GM12878 (cell line): Measurements from ENCODE around the gene DIP2B. TPM values are rescaled to one million over a fixed set of nuclear protein-coding genes. Genes with fewer than 3 reads are reported as not detected.

Experiments
- ATAC-seq: fragments of 200-7000 bp; cut with Tn5 transposase; 3 replicates; pipeline ENCODE4 v1.9.1; 2020; ENCODE audit warnings: mild to moderate bottlenecking, moderate library complexity
- BruUV-seq: library from RNA; stranded (reverse); fragments of 400-500 nt; replicated peaks from 2 replicates; lab custom pipeline; 2021; lab: Mats Ljungman, UMichigan
- CTCF ChIA-PET: fragments of 300-600 bp; sonication (Branson Sonifier 250); formaldehyde crosslinking; extraction: SDS; loops from one replicate; lab custom pipeline; 2021; ENCODE audit warnings: inconsistent platforms; lab: Yijun Ruan, JAX
- POLR2A ChIA-PET: fragments of 350-600 bp; formaldehyde crosslinking; extraction: SDS; loops from one replicate; lab custom pipeline; 2021; ENCODE audit warnings: inconsistent platforms; lab: Charles Lee
- RAD21 ChIA-PET: fragments of 300-600 bp; sonication (Branson Sonifier 250); formaldehyde crosslinking; loops from one replicate; lab custom pipeline; 2023; ENCODE audit warnings: antibody characterized with exemption; ENCODE audit not compliant: unreplicated experiment; lab: Charles Lee
- SMC1A ChIA-PET: fragments of 300-600 bp; sonication (Branson Sonifier 250); formaldehyde crosslinking; loops from one replicate; lab custom pipeline; 2023; ENCODE audit not compliant: unreplicated experiment, uncharacterized antibody; lab: Charles Lee
- DNase-seq: peaks from one replicate; pipeline ENCODE4 v3.0.0-alpha.2; 2011; ENCODE audit warnings: low read depth, low spot score
- FAIRE-seq: peaks from 3 replicates; lab custom pipeline; 2011; peaks lifted over from hg19 to GRCh38; lab: Jason Lieb, UNC
- H2AFZ ChIP-seq: 2 replicates; pipeline ENCODE4 v1.6.0; 2011; ENCODE audit warnings: low read depth, low read length, control low read depth; ENCODE audit not compliant: control insufficient read depth
- H3K27ac ChIP-seq: 2 replicates; pipeline ENCODE4 v1.5.1; 2011; ENCODE audit warnings: control low read depth; ENCODE audit not compliant: control insufficient read depth, insufficient read depth
- H3K27me3 ChIP-seq, 2 experiments: replicated peaks in 1 of 2; 2 replicates each; pipeline versions ENCODE4 v1.6.0 to v1.6.1; 2011; ENCODE audit warnings: low read length in 1 of 2; ENCODE audit not compliant: control insufficient read depth in 2 of 2, insufficient read depth in 2 of 2
- H3K36me3 ChIP-seq, 2 experiments: 2 replicates each; pipeline ENCODE4 v1.5.1; 2011; ENCODE audit warnings: low read length in 1 of 2; ENCODE audit not compliant: control insufficient read depth in 2 of 2, insufficient read depth in 2 of 2
- H3K4me1 ChIP-seq: 2 replicates; pipeline ENCODE4 v1.6.1; 2011; ENCODE audit warnings: mild to moderate bottlenecking, low read length, moderate library complexity, mixed read lengths; ENCODE audit not compliant: control insufficient read depth, insufficient read depth
- H3K4me2 ChIP-seq: 2 replicates; pipeline ENCODE4 v1.6.0; 2011; ENCODE audit warnings: control low read depth; ENCODE audit not compliant: control insufficient read depth, insufficient read depth
- H3K4me3 ChIP-seq: fragments of 200-600 bp; sonication (generic); 2 replicates; pipeline ENCODE4 v1.5.1; 2016
- H3K79me2 ChIP-seq: 2 replicates; pipeline ENCODE4 v1.6.0; 2011; ENCODE audit warnings: low read length; ENCODE audit not compliant: control insufficient read depth, insufficient read depth
- H3K9ac ChIP-seq: 2 replicates; pipeline ENCODE4 v1.8.0; 2011; ENCODE audit warnings: low read length, control low read depth, mixed read lengths; ENCODE audit not compliant: control insufficient read depth, insufficient read depth
- H3K9me3 ChIP-seq: replicated peaks from 3 replicates; pipeline ENCODE4 v1.5.1; 2011; ENCODE audit warnings: mild to moderate bottlenecking, low read length; ENCODE audit not compliant: control insufficient read depth, insufficient read depth
- H4K20me1 ChIP-seq: 2 replicates; pipeline ENCODE4 v1.6.0; 2011; ENCODE audit not compliant: control insufficient read depth, insufficient read depth
- CBX3 ChIP-seq: fragments of 200-600 bp; sonication (generic); IDR thresholded peaks from 2 replicates; pipeline ENCODE4 v1.6.1; 2016; ENCODE audit warnings: low read depth, borderline replicate concordance
- LARP7 ChIP-seq: fragments of 450-650 bp; IDR thresholded peaks from 2 replicates; pipeline ENCODE4 v1.6.1; 2017; ENCODE audit warnings: mild to moderate bottlenecking
- MYC ChIP-seq: IDR thresholded peaks from 2 replicates; pipeline ENCODE4 v1.6.1; 2011; ENCODE audit warnings: mild to moderate bottlenecking, low read length, moderate library complexity, inconsistent platforms; ENCODE audit not compliant: insufficient read depth, insufficient replicate concordance, insufficient read length, severe bottlenecking
- NFYA ChIP-seq: IDR thresholded peaks from 2 replicates; pipeline ENCODE4 v1.6.1; 2011; ENCODE audit warnings: low read depth, mild to moderate bottlenecking, low read length, improper control_type of control experiment, borderline replicate concordance
- NRF1 ChIP-seq: conservative IDR thresholded peaks from 2 replicates; pipeline ENCODE4 v1.6.1; 2011; ENCODE audit warnings: mild to moderate bottlenecking, low read depth, low read length, improper control_type of control experiment
- PAX5 ChIP-seq: IDR thresholded peaks from 2 replicates; pipeline ENCODE4 v1.6.1; 2011; ENCODE audit warnings: low read depth, low read length, borderline replicate concordance
- PAX8 ChIP-seq: fragments of 450-650 bp; IDR thresholded peaks from 2 replicates; pipeline ENCODE4 v1.6.1; 2017; ENCODE audit warnings: mild to moderate bottlenecking, moderate library complexity
- REST ChIP-seq: IDR thresholded peaks from 2 replicates; pipeline ENCODE4 v1.6.1; 2012; ENCODE audit warnings: mild to moderate bottlenecking, low read depth, low read length
- SREBF1 ChIP-seq: IDR thresholded peaks from 2 replicates; pipeline ENCODE4 v1.6.1; 2012; ENCODE audit warnings: mild to moderate bottlenecking, low read length
- ZNF207 ChIP-seq: fragments of 450-650 bp; IDR thresholded peaks from 2 replicates; pipeline ENCODE4 v1.6.1; 2014; ENCODE audit warnings: antibody characterized with exemption, mild to moderate bottlenecking, borderline replicate concordance
- ZZZ3 ChIP-seq: IDR thresholded peaks from 2 replicates; pipeline ENCODE4 v1.6.1; 2011; ENCODE audit warnings: low read depth; ENCODE audit not compliant: control insufficient read depth, insufficient read length
- WGBS: methylation state at CpG from one replicate; pipeline ENCODE4 v1.1.6; 2016; ENCODE audit warnings: low lambda C conversion rate; ENCODE audit not compliant: insufficient replicate concordance, insufficient coverage; ENCODE audit errors: missing lambda C conversion rate; 5-methylcytosine and 5-hydroxymethylcytosine counted together
- in situ Hi-C: fragments of 300-500 bp; cut with MboI; formaldehyde crosslinking; loops from 9 replicates; pipeline ENCODE4 v1.14.3; 2018; ENCODE audit warnings: mixed read lengths
- intact Hi-C: fragments of 100-400 bp; cut with micrococcal nuclease; formaldehyde crosslinking; loops from one replicate; pipeline ENCODE4 v1.14.2; 2022; ENCODE audit not compliant: unreplicated experiment
- polyA plus RNA-seq, 11 experiments: library from polyadenylated mRNA; depleted of rRNA in 4 of 11; unstranded in 6 of 11; stranded (reverse) in 5 of 11; fragments of >200 nt; fragmentation: Nextera tagmentation in 4 of 11; fragmentation: Illumina TruSeq in 1 of 11; extraction: Ambion mirVana in 4 of 11; extraction: Trizol in 1 of 11; gene quantifications; 1 replicate in 1 of 11; 2 replicates in 10 of 11; pipeline versions ENCODE4 v1.2.1 to v1.2.3, GENCODE V29; 2011 to 2016; ENCODE audit warnings: inconsistent platforms in 2 of 11, missing spikeins in 2 of 11, low read depth in 1 of 11
- total RNA-seq, 4 experiments: library from RNA; depleted of rRNA in 3 of 4; stranded (reverse); fragments of >200 nt in 3 of 4; fragmentation: Illumina TruSeq in 1 of 4; extraction: Trizol in 1 of 4; gene quantifications; 2 replicates each; pipeline versions ENCODE4 v1.2.1 to v1.2.3, GENCODE V29; 2013 to 2021

Gene DIP2B
- total and polyA plus RNA-seq, 10 of the 15 experiments (the other 5 are each of a cell fraction or from before 2014, with no cell fraction given): 4.5 to 30.0 (median 18.6) TPM

DNA sequence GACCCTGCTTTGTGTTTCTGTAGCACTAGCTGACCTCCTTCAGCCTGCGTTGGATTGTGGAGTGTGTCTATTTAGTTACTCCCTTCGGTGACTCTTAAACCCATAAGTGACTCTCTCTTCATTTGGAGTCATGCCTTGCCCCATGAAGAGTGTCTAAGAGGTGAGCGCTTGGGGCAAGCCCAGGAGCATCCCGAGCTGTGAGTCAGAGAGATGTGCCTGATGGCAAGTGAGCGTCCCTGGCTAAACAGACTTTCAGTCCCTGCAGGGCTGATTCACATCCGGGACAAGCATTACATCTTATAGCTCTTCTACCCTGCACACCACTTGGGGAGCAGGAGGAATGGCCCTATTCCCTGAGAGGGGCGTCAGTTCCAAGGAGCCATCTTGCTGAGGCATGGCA, 234.8 kb downstream of the DIP2B start:
- Histone ChIP-seq H3K9me3 (no peaks in the 10 kb centered on the region), H2AFZ (no peak overlapping the region), H3K79me2 (no peaks in the 10 kb centered on the region), H3K27me3 (no peaks in the 10 kb centered on the region), H3K4me1 (no peaks in the 10 kb centered on the region), H3K4me3 (no peak overlapping the region), H3K36me3 (peaks cover 4 to 33% of the 10 kb centered on the region in 2 experiments), H3K27ac (no peak overlapping the region), H4K20me1 (no peaks in the 10 kb centered on the region), H3K4me2 (no peak overlapping the region), H3K9ac (no peak overlapping the region)
- TF ChIP-seq ZNF207: no peak
- no peak for TF ChIP-seq NFYA
- no peak for TF ChIP-seq PAX8
- TF ChIP-seq MYC: no peak
- no peak for TF ChIP-seq REST
- TF ChIP-seq CBX3: no peak
- TF ChIP-seq PAX5: no peak
- no peak for TF ChIP-seq LARP7
- TF ChIP-seq SREBF1: no peak
- no peak for TF ChIP-seq NRF1
- TF ChIP-seq ZZZ3: no peak
- in situ Hi-C loops: no loop called here
- intact Hi-C loops: no loop called here
- no peak for ATAC-seq
- ChIA-PET CTCF (interaction anchor here (1.0 kb wide), 1 partner anchor 235 kb away, joined by 4 read pairs; the partner anchor contains the start of gene DIP2B), POLR2A (no interaction called here), SMC1A (interaction anchor here (1.1 kb wide), 1 partner anchor 11 kb away, joined by 3 read pairs; no protein-coding TSS in a partner anchor), RAD21 (no interaction called here)
- BruUV-seq: no TSS peak
- 87% methylated on average over 7 of the region's 7 CpGs for whole genome bisulfite sequencing
- no peak for FAIRE-seq
- DNase-seq: no peak
